ENCODE results near the gene RABGAP1L.

The RABGAP1L gene

GRCh38 chr1:174425121-174425520 lies 265.8 kb downstream of the RABGAP1L start:
- H3K4me3 Mint-ChIP-seq = no peak overlapping the region
- H3K27ac Mint-ChIP-seq = no peak overlapping the region
- H3K9me3 Mint-ChIP-seq = no peaks in the 10 kb centered on the region
- no peaks in the 10 kb centered on the region for H3K36me3 Mint-ChIP-seq (ENCODE audit: low read depth)
- H3K4me1 Mint-ChIP-seq = peaks cover 9% of the 10 kb centered on the region
- no peak for TF ChIP-seq CTCF (IDR thresholded peaks at IDR 0.05; ENCODE audit: unreplicated experiment in 3 of 3)
- no peaks in the 10 kb centered on the region for H3K27me3 Mint-ChIP-seq (ENCODE audit: low read depth)

- Mint-ChIP-seq H3K27me3 (ENCODE audit: low read depth) (no peaks in the 10 kb centered on the region), H3K4me1 (peaks cover 9% of the 10 kb centered on the region), H3K27ac (no peak overlapping the region), H3K4me3 (no peak overlapping the region), H3K36me3 (ENCODE audit: low read depth) (no peaks in the 10 kb centered on the region), H3K9me3 (no peaks in the 10 kb centered on the region)
- TF ChIP-seq CTCF (IDR thresholded peaks at IDR 0.05; ENCODE audit: unreplicated experiment in 3 of 3) = no peak
Observed at GRCh38 chr1:174426153-174426552, 266.8 kb downstream of the RABGAP1L start.

GRCh38 chr1:174428033-174428432 lies 268.7 kb downstream of the RABGAP1L start:
- peaks cover 9% of the 10 kb centered on the region for H3K4me1 Mint-ChIP-seq
- TF ChIP-seq CTCF (IDR thresholded peaks at IDR 0.05; ENCODE audit: unreplicated experiment in 3 of 3) = no peak
- H3K27me3 Mint-ChIP-seq (ENCODE audit: low read depth) = no peaks in the 10 kb centered on the region
- H3K9me3 Mint-ChIP-seq = no peaks in the 10 kb centered on the region
- no peaks in the 10 kb centered on the region for H3K36me3 Mint-ChIP-seq (ENCODE audit: low read depth)
- H3K4me3 Mint-ChIP-seq = no peak overlapping the region
- H3K27ac Mint-ChIP-seq = peak overlapping the region in 1 of 3 experiments; percentile 1

- Mint-ChIP-seq H3K9me3 (no peaks in the 10 kb centered on the region), H3K36me3 (ENCODE audit: low read depth) (no peaks in the 10 kb centered on the region), H3K4me3 (no peak overlapping the region), H3K27ac (no peak overlapping the region), H3K27me3 (ENCODE audit: low read depth) (no peaks in the 10 kb centered on the region), H3K4me1 (peaks cover 5% of the 10 kb centered on the region)
- TF ChIP-seq CTCF (IDR thresholded peaks at IDR 0.05; ENCODE audit: unreplicated experiment in 3 of 3) = no peak
Observed at GRCh38 chr1:174428739-174429138, 269.4 kb downstream of the RABGAP1L start.

- Mint-ChIP-seq H3K4me3 (no peak overlapping the region), H3K9me3 (peaks cover 9% of the 10 kb centered on the region), H3K27ac (no peak overlapping the region), H3K27me3 (ENCODE audit: low read depth) (no peaks in the 10 kb centered on the region), H3K4me1 (no peaks in the 10 kb centered on the region), H3K36me3 (ENCODE audit: low read depth) (no peaks in the 10 kb centered on the region)
- no peak for TF ChIP-seq CTCF (IDR thresholded peaks at IDR 0.05; ENCODE audit: unreplicated experiment in 3 of 3)
Observed at GRCh38 chr1:174433451-174433850, 274.1 kb downstream of the RABGAP1L start.

- Mint-ChIP-seq H3K36me3 (ENCODE audit: low read depth) (no peaks in the 10 kb centered on the region), H3K27me3 (ENCODE audit: low read depth) (peaks cover 3% of the 10 kb centered on the region), H3K4me3 (no peak overlapping the region), H3K27ac (no peak overlapping the region), H3K4me1 (peaks cover 21% of the 10 kb centered on the region), H3K9me3 (no peaks in the 10 kb centered on the region)
- TF ChIP-seq CTCF (IDR thresholded peaks at IDR 0.05; ENCODE audit: unreplicated experiment in 3 of 3) = no peak
Observed at GRCh38 chr1:174445351-174445750, 286.0 kb downstream of the RABGAP1L start.
